OCI-LY7 (cell line): ENCODE results near the gene DNAH14. TPM values are rescaled to one million over a fixed set of nuclear protein-coding genes. Genes with fewer than 3 reads are reported as not detected.

Experiments
- BruUV-seq: library from RNA; stranded (reverse); fragments of 400-500 nt; replicated peaks from 2 replicates; lab custom pipeline; 2021; lab: Mats Ljungman, UMichigan
- CTCF ChIA-PET: fragments of 300-600 bp; sonication (Branson Sonifier 250); formaldehyde crosslinking; loops from one replicate; lab custom pipeline; 2022; ENCODE audit warnings: antibody characterized with exemption; ENCODE audit not compliant: unreplicated experiment; lab: Charles Lee
- POLR2A ChIA-PET: fragments of 300-600 bp; sonication (Branson Sonifier 250); formaldehyde crosslinking; loops from one replicate; lab custom pipeline; 2022; ENCODE audit warnings: antibody characterized with exemption; lab: Charles Lee
- DNase-seq: peaks from one replicate; pipeline ENCODE4 v3.0.0-alpha.2; 2015; ENCODE audit warnings: low spot score
- H2AFZ ChIP-seq: fragments of 200-600 bp; sonication (generic), shearing (Covaris generic); 2 replicates; pipeline ENCODE4 v1.6.1; 2014; ENCODE audit warnings: mild to moderate bottlenecking, antibody characterized with exemption, low read length, moderate library complexity
- H3K27ac ChIP-seq: fragments of 200-600 bp; sonication (generic); 2 replicates; pipeline ENCODE4 v1.5.1; 2014; ENCODE audit warnings: mixed run types, low read depth, mild to moderate bottlenecking, moderate library complexity, low read length, inconsistent platforms; ENCODE audit not compliant: poor library complexity, severe bottlenecking
- H3K36me3 ChIP-seq: fragments of 200-600 bp; sonication (generic); 2 replicates; pipeline ENCODE4 v1.6.1; 2014; ENCODE audit warnings: mild to moderate bottlenecking, antibody characterized with exemption, low read length, moderate library complexity, mixed read lengths; ENCODE audit not compliant: insufficient read depth
- H3K4me1 ChIP-seq: fragments of 200-600 bp; sonication (generic); 2 replicates; pipeline ENCODE4 v1.5.1; 2014; ENCODE audit warnings: mild to moderate bottlenecking, low read length; ENCODE audit not compliant: insufficient read depth, poor library complexity, severe bottlenecking
- H3K4me2 ChIP-seq: fragments of 200-600 bp; sonication (generic); 2 replicates; pipeline ENCODE4 v1.6.1; 2014; ENCODE audit warnings: mild to moderate bottlenecking, low read length
- H3K4me3 ChIP-seq: fragments of 200-600 bp; sonication (generic); 2 replicates; pipeline ENCODE4 v1.5.1; 2014; ENCODE audit warnings: mild to moderate bottlenecking, low read depth, low read length; ENCODE audit not compliant: poor library complexity, severe bottlenecking
- H3K79me2 ChIP-seq: fragments of 200-600 bp; sonication (generic); 2 replicates; pipeline ENCODE4 v1.6.1; 2016; ENCODE audit warnings: low read depth, mild to moderate bottlenecking, low read length, moderate library complexity, mixed read lengths; ENCODE audit not compliant: insufficient read depth
- H3K9me2 ChIP-seq: fragments of 200-600 bp; sonication (generic); 2 replicates; pipeline ENCODE4 v1.6.1; 2016; ENCODE audit warnings: mild to moderate bottlenecking, low read length, mixed read lengths; ENCODE audit not compliant: insufficient read depth
- H3K9me3 ChIP-seq: fragments of 200-600 bp; sonication (generic); 2 replicates; pipeline ENCODE4 v1.6.1; 2014; ENCODE audit warnings: mild to moderate bottlenecking, mixed run types, low read length, mixed read lengths
- H4K20me1 ChIP-seq: fragments of 200-600 bp; sonication (generic); 2 replicates; pipeline ENCODE4 v1.6.1; 2014; ENCODE audit warnings: mild to moderate bottlenecking, antibody characterized with exemption, low read length, moderate library complexity, mixed read lengths; ENCODE audit not compliant: insufficient read depth
- CTCF ChIP-seq: fragments of 200-600 bp; sonication (generic); conservative IDR thresholded peaks from 2 replicates; pipeline ENCODE4 v1.5.1; 2014; ENCODE audit warnings: mild to moderate bottlenecking, antibody characterized with exemption, low read length, moderate library complexity, mixed read lengths
- EZH2phosphoT487 ChIP-seq: fragments of 200-600 bp; sonication (generic); IDR thresholded peaks from 2 replicates; pipeline ENCODE4 v1.6.1; 2018; ENCODE audit warnings: low read depth, borderline replicate concordance, mild to moderate bottlenecking, mixed run types, antibody characterized with exemption, low read length, moderate library complexity, mixed read lengths
- intact Hi-C: fragments of 100-400 bp; cut with micrococcal nuclease; formaldehyde crosslinking; loops from one replicate; pipeline ENCODE4 v1.10.0; 2022; ENCODE audit not compliant: unreplicated experiment
- total RNA-seq, 2 experiments: library from RNA; depleted of rRNA in 1 of 2; stranded (reverse); fragments of >200 nt in 1 of 2; shearing (Covaris generic) in 1 of 2; gene quantifications; 2 replicates each; pipeline ENCODE4 v1.2.3, GENCODE V29; 2014 to 2022

Gene DNAH14
- total RNA-seq, 2 experiments from 2014 or later, result not detected

GRCh38 chr1:224896130-224896781, 33.2 kb upstream of the DNAH14 start:
- no TSS peak for BruUV-seq
- Histone ChIP-seq H3K9me2 (no peaks in the 10 kb centered on the region), H2AFZ (no peak overlapping the region), H3K27ac (no peak overlapping the region), H3K4me2 (no peak overlapping the region), H3K4me1 (no peaks in the 10 kb centered on the region), H3K4me3 (no peak overlapping the region), H3K36me3 (no peaks in the 10 kb centered on the region), H3K79me2 (no peaks in the 10 kb centered on the region), H4K20me1 (no peaks in the 10 kb centered on the region), H3K9me3 (no peaks in the 10 kb centered on the region)
- DNase-seq, result no peak
- intact Hi-C loops, result no loop called here
- ChIA-PET CTCF (no interaction called here), POLR2A (interaction anchor here (0.6 to 1.1 kb wide), 2 partner anchors 12 to 1108 kb away, joined by 3 read pairs; no protein-coding TSS in a partner anchor)
- TF ChIP-seq EZH2phosphoT487 (no peak), CTCF (no peak)

- POLR2A ChIA-PET, result interaction anchor here (0.7 kb wide), 1 partner anchor 47 kb away, joined by 3 read pairs; no protein-coding TSS in a partner anchor
- H3K79me2 ChIP-seq, result no peaks in the 10 kb centered on the region
- no peaks in the 10 kb centered on the region for H4K20me1 ChIP-seq
- no peaks in the 10 kb centered on the region for H3K9me3 ChIP-seq
- no peak overlapping the region for H3K4me3 ChIP-seq
- CTCF ChIA-PET, result no interaction called here
- TF ChIP-seq EZH2phosphoT487, result no peak
- no peak for TF ChIP-seq CTCF
- H2AFZ ChIP-seq, result no peak overlapping the region
- no peaks in the 10 kb centered on the region for H3K36me3 ChIP-seq
- no peak overlapping the region for H3K27ac ChIP-seq
- no peaks in the 10 kb centered on the region for H3K4me1 ChIP-seq
- no peaks in the 10 kb centered on the region for H3K9me2 ChIP-seq
- DNase-seq, result no peak
- no peak overlapping the region for H3K4me2 ChIP-seq
- no TSS peak for BruUV-seq
- intact Hi-C loops, result no loop called here
Observed at GRCh38 chr1:224897529-224898327, 31.7 kb upstream of the DNAH14 start.
